ENCODE results near the gene CCDC24. TPM values are rescaled to one million over a fixed set of nuclear protein-coding genes. Genes with fewer than 3 reads are reported as not detected.

CCDC24 gene
- total and polyA plus RNA-seq, 2 of the 13 experiments (the other 11 are each of a cell fraction or from before 2014, with no cell fraction given), result 1.4 to 2.9 TPM

DNA sequence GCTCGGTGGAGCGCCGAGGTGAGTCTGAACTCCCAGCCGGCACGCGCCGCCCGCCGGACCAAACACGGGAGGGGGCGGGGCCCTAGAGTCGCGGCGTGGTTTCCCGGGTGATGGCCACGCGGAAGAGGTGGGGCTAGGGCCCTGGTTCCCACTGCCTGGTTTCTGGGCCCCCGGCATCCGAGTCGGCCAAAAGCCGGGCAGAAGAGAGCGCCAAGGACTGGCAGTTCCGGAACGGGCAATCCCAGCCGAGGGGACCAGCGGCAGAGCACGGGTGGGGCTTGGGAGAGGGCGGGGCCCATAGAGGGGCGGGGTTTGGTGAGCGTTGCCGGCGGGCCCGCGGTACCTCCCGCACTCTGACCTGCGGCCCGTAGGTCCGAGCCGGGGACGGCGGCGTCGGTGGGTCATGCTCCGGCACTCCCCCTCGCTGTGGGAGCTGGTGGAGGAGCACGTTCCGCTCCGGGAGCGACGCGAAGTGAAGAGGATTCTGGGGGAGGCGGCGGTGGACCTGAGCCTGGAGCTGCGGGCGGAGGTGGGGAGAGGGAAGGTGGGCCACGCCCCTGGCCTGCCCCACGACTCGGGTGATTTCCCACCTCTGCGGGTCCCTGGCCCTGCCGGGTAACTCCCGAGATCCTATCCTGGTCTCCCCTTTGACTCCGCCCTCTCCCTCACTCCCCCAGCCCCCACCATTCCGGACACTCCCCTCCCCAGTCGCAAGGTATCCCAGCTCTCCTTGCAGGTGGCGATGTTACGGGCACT lies at the start of gene CCDC24 (continued):
- TF ChIP-seq ZNF619 (CRISPR knock-in tag; IDR thresholded peaks at IDR 0.05), result no peak
- TF ChIP-seq ZNF605 (CRISPR knock-in tag; IDR thresholded peaks at IDR 0.05), result peak; percentile 39; the same call in 1 of the 2 replicates
- peak; percentile 33; the same call in 1 of the 2 replicates for TF ChIP-seq ZMYM3 (CRISPR knock-in tag; IDR thresholded peaks at IDR 0.05)
- TF ChIP-seq POGZ (CRISPR knock-in tag; IDR thresholded peaks at IDR 0.05), result peak; percentile 46
- peak; percentile 17; the same call in 1 of the 2 replicates for TF ChIP-seq RARA (CRISPR knock-in tag; IDR thresholded peaks at IDR 0.05)
- no peak; the same call in 1 of the 2 replicates for TF ChIP-seq ZSCAN21 (CRISPR knock-in tag; IDR thresholded peaks at IDR 0.05; ENCODE audit: borderline replicate concordance)
- TF ChIP-seq, protein P1, sequence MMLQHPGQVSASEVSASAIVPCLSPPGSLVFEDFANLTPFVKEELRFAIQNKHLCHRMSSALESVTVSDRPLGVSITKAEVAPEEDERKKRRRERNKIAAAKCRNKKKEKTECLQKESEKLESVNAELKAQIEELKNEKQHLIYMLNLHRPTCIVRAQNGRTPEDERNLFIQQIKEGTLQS (CRISPR knock-in tag; IDR thresholded peaks at IDR 0.05), result no peak
- TF ChIP-seq ZBTB2 (CRISPR knock-in tag; IDR thresholded peaks at IDR 0.05; ENCODE audit: low read depth), result peak; percentile 72
- peak; percentile 38; the same call in 1 of the 2 replicates for TF ChIP-seq ESRRA (CRISPR knock-in tag; IDR thresholded peaks at IDR 0.05; ENCODE audit: low read depth)
- TF ChIP-seq ZNF574 (CRISPR knock-in tag; IDR thresholded peaks at IDR 0.05), result peak; percentile 54
- TF ChIP-seq, protein P2, sequence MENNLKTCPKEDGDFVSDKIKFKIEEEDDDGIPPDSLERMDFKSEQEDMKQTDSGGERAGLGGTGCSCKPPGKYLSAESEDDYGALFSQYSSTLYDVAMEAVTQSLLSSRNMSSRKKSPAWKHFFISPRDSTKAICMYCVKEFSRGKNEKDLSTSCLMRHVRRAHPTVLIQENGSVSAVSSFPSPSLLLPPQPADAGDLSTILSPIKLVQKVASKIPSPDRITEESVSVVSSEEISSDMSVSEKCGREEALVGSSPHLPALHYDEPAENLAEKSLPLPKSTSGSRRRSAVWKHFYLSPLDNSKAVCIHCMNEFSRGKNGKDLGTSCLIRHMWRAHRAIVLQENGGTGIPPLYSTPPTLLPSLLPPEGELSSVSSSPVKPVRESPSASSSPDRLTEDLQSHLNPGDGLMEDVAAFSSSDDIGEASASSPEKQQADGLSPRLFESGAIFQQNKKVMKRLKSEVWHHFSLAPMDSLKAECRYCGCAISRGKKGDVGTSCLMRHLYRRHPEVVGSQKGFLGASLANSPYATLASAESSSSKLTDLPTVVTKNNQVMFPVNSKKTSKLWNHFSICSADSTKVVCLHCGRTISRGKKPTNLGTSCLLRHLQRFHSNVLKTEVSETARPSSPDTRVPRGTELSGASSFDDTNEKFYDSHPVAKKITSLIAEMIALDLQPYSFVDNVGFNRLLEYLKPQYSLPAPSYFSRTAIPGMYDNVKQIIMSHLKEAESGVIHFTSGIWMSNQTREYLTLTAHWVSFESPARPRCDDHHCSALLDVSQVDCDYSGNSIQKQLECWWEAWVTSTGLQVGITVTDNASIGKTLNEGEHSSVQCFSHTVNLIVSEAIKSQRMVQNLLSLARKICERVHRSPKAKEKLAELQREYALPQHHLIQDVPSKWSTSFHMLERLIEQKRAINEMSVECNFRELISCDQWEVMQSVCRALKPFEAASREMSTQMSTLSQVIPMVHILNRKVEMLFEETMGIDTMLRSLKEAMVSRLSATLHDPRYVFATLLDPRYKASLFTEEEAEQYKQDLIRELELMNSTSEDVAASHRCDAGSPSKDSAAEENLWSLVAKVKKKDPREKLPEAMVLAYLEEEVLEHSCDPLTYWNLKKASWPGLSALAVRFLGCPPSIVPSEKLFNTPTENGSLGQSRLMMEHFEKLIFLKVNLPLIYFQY (CRISPR knock-in tag; IDR thresholded peaks at IDR 0.05; ENCODE audit: borderline replicate concordance), result peak; percentile 75
- TF ChIP-seq, protein P3, sequence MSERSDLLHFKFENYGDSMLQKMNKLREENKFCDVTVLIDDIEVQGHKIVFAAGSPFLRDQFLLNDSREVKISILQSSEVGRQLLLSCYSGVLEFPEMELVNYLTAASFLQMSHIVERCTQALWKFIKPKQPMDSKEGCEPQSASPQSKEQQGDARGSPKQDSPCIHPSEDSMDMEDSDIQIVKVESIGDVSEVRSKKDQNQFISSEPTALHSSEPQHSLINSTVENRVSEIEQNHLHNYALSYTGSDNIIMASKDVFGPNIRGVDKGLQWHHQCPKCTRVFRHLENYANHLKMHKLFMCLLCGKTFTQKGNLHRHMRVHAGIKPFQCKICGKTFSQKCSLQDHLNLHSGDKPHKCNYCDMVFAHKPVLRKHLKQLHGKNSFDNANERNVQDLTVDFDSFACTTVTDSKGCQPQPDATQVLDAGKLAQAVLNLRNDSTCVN (CRISPR knock-in tag; IDR thresholded peaks at IDR 0.05; ENCODE audit: borderline replicate concordance), result no peak
- peak; percentile 56 for TF ChIP-seq GATAD1 (CRISPR knock-in tag; IDR thresholded peaks at IDR 0.05)
- peak; percentile 20; the same call in 1 of the 2 replicates for TF ChIP-seq ZBTB25 (CRISPR knock-in tag; IDR thresholded peaks at IDR 0.05)
- TF ChIP-seq GMEB2 (CRISPR knock-in tag; IDR thresholded peaks at IDR 0.05; ENCODE audit: low read depth), result 0 out of 2 replicates have a peak, but pooled peaks have one; percentile 45

Data from HepG2 (cell line).